ENCODE data around the gene PSME2. TPM values are rescaled to one million over a fixed set of nuclear protein-coding genes. Genes with fewer than 3 reads are reported as not detected.

PSME2 gene
- total and polyA plus RNA-seq, 2 experiments from 2014 or later = 38.3 to 164 TPM

DNA sequence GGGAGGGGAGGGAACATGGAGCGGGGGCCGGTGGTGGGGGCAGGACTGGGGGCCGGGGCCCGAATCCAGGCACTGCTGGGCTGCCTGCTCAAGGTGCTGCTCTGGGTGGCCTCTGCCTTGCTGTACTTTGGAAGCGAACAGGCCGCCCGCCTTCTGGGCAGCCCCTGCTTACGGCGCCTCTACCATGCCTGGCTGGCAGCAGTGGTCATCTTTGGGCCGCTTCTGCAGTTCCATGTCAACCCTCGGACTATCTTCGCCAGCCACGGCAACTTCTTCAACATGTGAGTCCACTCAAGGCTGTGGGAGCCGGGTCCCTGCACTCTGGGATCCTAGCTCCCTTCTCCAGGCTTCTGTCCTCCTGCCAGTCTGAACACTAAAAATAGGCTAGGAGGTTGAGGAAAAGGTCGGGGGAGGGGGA lies 14.9 kb downstream of the PSME2 start:
- Histone ChIP-seq H3K4me1 (ENCODE audit: insufficient read depth) (no peaks in the 10 kb centered on the region; the same call in 1 of the 2 replicates), H3K27ac (no peak overlapping the region), H3K9ac (no peak overlapping the region), H3K9me3 (ENCODE audit: low read depth) (no peaks in the 10 kb centered on the region), H3K9me2 (ENCODE audit: insufficient read depth) (no peaks in the 10 kb centered on the region), H3K4me3 (no peak overlapping the region), H3K4me2 (ENCODE audit: unreplicated experiment) (no peak overlapping the region), H3K79me2 (ENCODE audit: insufficient read depth) (peaks cover 6% of the 10 kb centered on the region; the same call in 1 of the 2 replicates), H2AFZ (no peak overlapping the region), H3F3A (ENCODE audit: insufficient read depth) (no peaks in the 10 kb centered on the region), H3K27me3 (replicated peaks; ENCODE audit: insufficient read depth) (no peaks in the 10 kb centered on the region), H4K20me1 (ENCODE audit: insufficient read depth) (no peaks in the 10 kb centered on the region), H3K36me3 (ENCODE audit: low read depth) (no peaks in the 10 kb centered on the region)
- no peak for DNase-seq
- WGBS, 2 experiments (ENCODE audit: low coverage in 1 of 2, low lambda C conversion rate in 2 of 2, missing lambda C conversion rate in 2 of 2) = 70 to 78% methylated on average over 11 to 15 of the region's 15 CpGs
- no peak for TF ChIP-seq EZH2phosphoT487 (IDR thresholded peaks at IDR 0.05; ENCODE audit: insufficient read depth, low read depth)
- no peak for TF ChIP-seq EZH2 (IDR thresholded peaks at IDR 0.05; ENCODE audit: insufficient read depth, poor library complexity, severe bottlenecking)
- in situ Hi-C loops (cut with MboI) = no loop called here

DNA sequence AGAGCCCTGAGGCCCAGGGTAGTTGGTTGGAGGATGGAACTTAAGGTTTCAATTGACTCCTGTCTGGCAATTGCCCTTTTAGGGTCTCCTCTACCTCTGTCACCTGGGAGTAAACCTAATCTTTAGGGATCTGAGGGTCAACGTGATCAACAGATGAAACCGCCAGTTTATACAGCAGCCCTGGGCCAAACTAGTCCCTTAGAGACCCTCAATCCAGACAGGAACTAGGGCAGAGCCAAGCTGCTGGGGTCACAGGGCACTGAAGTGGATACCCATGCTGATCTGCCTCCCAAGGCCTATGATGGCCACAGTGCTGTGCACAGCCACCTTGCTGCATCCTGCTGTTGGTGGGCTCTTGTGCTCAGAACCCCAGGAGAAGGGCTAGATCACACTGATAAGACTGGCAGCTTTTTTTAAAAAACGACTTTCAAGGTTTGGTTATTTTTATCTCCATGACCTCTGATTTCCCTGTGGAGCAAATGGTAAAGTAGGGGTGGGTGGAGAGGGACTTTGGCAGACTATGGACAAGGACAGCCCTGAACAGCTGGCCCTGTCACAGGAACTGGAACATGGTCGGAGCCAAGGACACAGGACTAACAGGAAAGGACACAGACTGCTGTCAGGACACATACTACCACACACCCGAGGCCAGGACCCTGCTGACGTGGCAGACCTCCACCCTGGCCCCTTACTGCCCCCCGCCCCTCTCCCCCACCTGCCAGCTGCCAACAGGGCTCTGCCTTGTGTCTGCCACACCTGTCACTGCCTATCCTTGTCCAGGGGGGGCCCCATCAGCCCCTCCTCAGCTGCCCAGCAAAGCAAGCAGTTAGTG lies 15.5 kb downstream of the PSME2 start:
- WGBS, 2 experiments (ENCODE audit: low coverage in 1 of 2, low lambda C conversion rate in 2 of 2, missing lambda C conversion rate in 2 of 2) = 51 to 54% methylated on average over 5 to 7 of the region's 7 CpGs
- Histone ChIP-seq H3K27me3 (replicated peaks; ENCODE audit: insufficient read depth) (no peaks in the 10 kb centered on the region), H3K9ac (no peak overlapping the region), H3K27ac (no peak overlapping the region), H3K4me3 (no peak overlapping the region), H3K79me2 (ENCODE audit: insufficient read depth) (no peaks in the 10 kb centered on the region), H3K9me2 (ENCODE audit: insufficient read depth) (no peaks in the 10 kb centered on the region), H3F3A (ENCODE audit: insufficient read depth) (no peaks in the 10 kb centered on the region), H3K36me3 (ENCODE audit: low read depth) (no peaks in the 10 kb centered on the region), H3K4me1 (ENCODE audit: insufficient read depth) (no peaks in the 10 kb centered on the region; the same call in 1 of the 2 replicates), H3K9me3 (ENCODE audit: low read depth) (no peaks in the 10 kb centered on the region), H2AFZ (no peak overlapping the region), H3K4me2 (ENCODE audit: unreplicated experiment) (no peak overlapping the region), H4K20me1 (ENCODE audit: insufficient read depth) (no peaks in the 10 kb centered on the region)
- no peak for TF ChIP-seq EZH2 (IDR thresholded peaks at IDR 0.05; ENCODE audit: insufficient read depth, poor library complexity, severe bottlenecking)
- TF ChIP-seq EZH2phosphoT487 (IDR thresholded peaks at IDR 0.05; ENCODE audit: insufficient read depth, low read depth) = no peak
- DNase-seq = no peak
- in situ Hi-C loops (cut with MboI) = no loop called here

DNA sequence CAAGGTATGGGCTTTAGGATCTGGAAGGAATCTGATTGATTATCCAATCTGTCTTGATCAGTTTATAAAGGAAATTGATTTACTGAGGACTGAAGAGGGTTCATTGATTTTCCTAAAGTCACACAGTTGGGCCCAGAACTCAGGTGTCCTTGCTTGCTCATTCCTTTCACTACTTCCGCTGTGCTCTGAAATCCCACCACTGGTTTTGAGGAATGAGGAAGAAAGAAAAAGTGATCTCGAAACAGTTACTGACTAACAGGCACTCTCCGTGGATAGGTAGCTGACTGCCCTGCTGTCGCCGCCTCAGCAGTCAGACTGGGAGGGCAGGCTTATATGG lies 16.1 kb downstream of the PSME2 start, which contains the start of gene FITM1:
FITM1 (plus strand) TSS at position 280 of the 337 bp plus-strand sequence. CDS start 905 bp downstream, outside the sequence.
- Histone ChIP-seq H2AFZ (no peak within 1 kb of the TSS), H3K4me1 (ENCODE audit: insufficient read depth) (no peaks in the 10 kb centered on the region; the same call in 1 of the 2 replicates), H3K36me3 (ENCODE audit: low read depth) (no peaks in the 10 kb centered on the region), H3F3A (ENCODE audit: insufficient read depth) (no peaks in the 10 kb centered on the region), H3K9me2 (ENCODE audit: insufficient read depth) (no peaks in the 10 kb centered on the region), H3K9ac (no peak within 1 kb of the TSS), H3K27me3 (replicated peaks; ENCODE audit: insufficient read depth) (no peaks in the 10 kb centered on the region), H3K27ac (no peak within 1 kb of the TSS), H3K4me3 (no peak within 1 kb of the TSS), H3K4me2 (ENCODE audit: unreplicated experiment) (no peak within 1 kb of the TSS), H3K79me2 (ENCODE audit: insufficient read depth) (no peaks in the 10 kb centered on the region), H4K20me1 (ENCODE audit: insufficient read depth) (no peaks in the 10 kb centered on the region), H3K9me3 (ENCODE audit: low read depth) (no peaks in the 10 kb centered on the region)
- TF ChIP-seq EZH2phosphoT487 (IDR thresholded peaks at IDR 0.05; ENCODE audit: insufficient read depth, low read depth) (no peak), EZH2 (IDR thresholded peaks at IDR 0.05; ENCODE audit: insufficient read depth, poor library complexity, severe bottlenecking) (no peak)
- in situ Hi-C loops (cut with MboI) = no loop called here
- WGBS, 2 experiments (ENCODE audit: low coverage in 1 of 2, low lambda C conversion rate in 2 of 2, missing lambda C conversion rate in 2 of 2) = 89% methylated on average over 5 of the region's 5 CpGs
- no peak for DNase-seq

DNA sequence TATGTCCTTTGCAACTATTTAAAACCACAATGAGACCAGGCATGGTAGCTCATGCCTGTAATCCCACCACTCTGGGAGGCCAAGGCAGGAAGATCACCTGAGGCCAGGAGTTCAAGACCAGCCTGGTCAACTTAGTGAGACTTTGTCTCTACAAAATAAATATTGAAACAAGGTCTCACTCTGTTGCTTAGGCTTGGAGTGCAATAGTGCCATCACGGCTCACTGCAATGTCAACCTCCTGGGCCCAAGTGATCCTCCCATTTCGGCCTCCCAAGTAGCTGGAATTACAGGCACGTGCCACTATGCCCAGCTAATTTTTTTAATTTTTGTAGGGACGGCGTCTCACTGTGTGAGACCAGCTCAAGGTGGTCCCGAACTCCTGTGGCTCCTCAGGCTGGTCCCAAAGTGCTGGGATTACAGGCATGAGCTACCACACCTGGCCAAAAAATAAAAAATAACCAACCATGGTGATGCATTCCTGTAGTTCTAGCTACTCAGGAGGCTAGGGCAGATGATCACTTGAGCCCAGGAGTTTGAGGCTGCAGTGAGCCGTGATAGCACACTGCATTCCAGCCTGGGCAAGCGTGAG lies 16.9 kb downstream of the PSME2 start:
- Histone ChIP-seq H3K79me2 (ENCODE audit: insufficient read depth) (no peaks in the 10 kb centered on the region), H3K4me3 (no peak overlapping the region), H3K9ac (no peak overlapping the region), H3K9me2 (ENCODE audit: insufficient read depth) (no peaks in the 10 kb centered on the region), H4K20me1 (ENCODE audit: insufficient read depth) (no peaks in the 10 kb centered on the region), H3K4me1 (ENCODE audit: insufficient read depth) (no peaks in the 10 kb centered on the region), H3K4me2 (ENCODE audit: unreplicated experiment) (no peak overlapping the region), H3K27ac (no peak overlapping the region), H3K27me3 (replicated peaks; ENCODE audit: insufficient read depth) (no peaks in the 10 kb centered on the region), H3F3A (ENCODE audit: insufficient read depth) (no peaks in the 10 kb centered on the region), H3K36me3 (ENCODE audit: low read depth) (no peaks in the 10 kb centered on the region), H3K9me3 (ENCODE audit: low read depth) (no peaks in the 10 kb centered on the region), H2AFZ (no peak overlapping the region)
- in situ Hi-C loops (cut with MboI) = no loop called here
- no peak for DNase-seq
- WGBS, 2 experiments (ENCODE audit: low coverage in 1 of 2, low lambda C conversion rate in 2 of 2, missing lambda C conversion rate in 2 of 2) = 85 to 88% methylated on average over 8 of the region's 8 CpGs
- TF ChIP-seq EZH2 (IDR thresholded peaks at IDR 0.05; ENCODE audit: insufficient read depth, poor library complexity, severe bottlenecking) (no peak), EZH2phosphoT487 (IDR thresholded peaks at IDR 0.05; ENCODE audit: insufficient read depth, low read depth) (no peak)

All from GM23248 (cell line).